Esophagus muscularis mucosa (tissue), 4 donors: ENCODE measurements around the gene PDCD1. TPM values are rescaled to one million over a fixed set of nuclear protein-coding genes. Genes with fewer than 3 reads are reported as not detected.

ENCODE experiments used
- DNase-seq: peaks from one replicate; pipeline ENCODE4 v3.0.0-alpha.2; 2017; ENCODE audit errors: extremely low spot score
- H3K27ac ChIP-seq, 4 donors: fragments of 200-600 bp; sonication (generic); replicated peaks in 1 of 4; 1 replicate in 3 of 4; 2 replicates in 1 of 4; pipeline ENCODE4 v1.5.1; 2016 to 2019; ENCODE audit warnings: mild to moderate bottlenecking in 1 of 4
- H3K27me3 ChIP-seq, 4 donors: fragments of 200-600 bp; sonication (generic); one replicate each; pipeline versions ENCODE4 v1.5.1 to v1.6.0; 2016 to 2019
- H3K36me3 ChIP-seq, 4 donors: fragments of 200-600 bp; sonication (generic); one replicate each; pipeline ENCODE4 v1.5.1; 2016 to 2019
- H3K4me1 ChIP-seq, 4 donors: fragments of 200-600 bp; sonication (generic); one replicate each; pipeline ENCODE4 v1.5.1; 2016 to 2019
- H3K4me3 ChIP-seq, 4 donors: fragments of 200-600 bp; sonication (generic); 1 replicate in 2 of 4; 2 replicates in 2 of 4; pipeline ENCODE4 v1.5.1; 2016 to 2019; ENCODE audit warnings: mild to moderate bottlenecking in 4 of 4, moderate library complexity in 1 of 4
- H3K9me3 ChIP-seq, 4 donors: fragments of 200-600 bp; sonication (generic); 1 replicate in 3 of 4; 2 replicates in 1 of 4; pipeline ENCODE4 v1.5.1; 2016 to 2019
- EP300 ChIP-seq: sonication (generic); formaldehyde crosslinking; IDR thresholded peaks from one replicate; pipeline ENCODE4 v1.6.1; 2017; ENCODE audit warnings: antibody characterized with exemption
- POLR2A ChIP-seq: fragments of 450-650 bp; IDR thresholded peaks from one replicate; pipeline ENCODE4 v1.6.1; 2017; ENCODE audit warnings: antibody characterized with exemption, moderate library complexity, mild to moderate bottlenecking, low read depth
- POLR2AphosphoS5 ChIP-seq, 2 donors: sonication (generic); formaldehyde crosslinking; IDR thresholded peaks; one replicate each; pipeline ENCODE4 v1.6.1; 2017; ENCODE audit warnings: antibody characterized with exemption in 2 of 2
- WGBS: methylation state at CpG from one replicate; pipeline ENCODE4 v1.1.5; 2018; 5-methylcytosine and 5-hydroxymethylcytosine counted together
- intact Hi-C: fragments of 100-400 bp; cut with DNase I; formaldehyde crosslinking; loops from one replicate; pipeline ENCODE4 v1.15.1; 2023
- total RNA-seq, 4 donors: library from RNA; depleted of rRNA; stranded (reverse); fragments of >200 nt; gene quantifications; one replicate each; pipeline versions ENCODE4 v1.1.0 to v1.2.1, GENCODE V29; 2016
- TF ChIP-seq, protein P1 (sequence below), 3 experiments: fragments of 200-600 bp in 2 of 3; fragments of 450-650 bp in 1 of 3; sonication (generic) in 2 of 3; IDR thresholded peaks; one replicate each; pipeline ENCODE4 v1.5.1; 2017 to 2019; ENCODE audit warnings: antibody characterized with exemption in 3 of 3, mild to moderate bottlenecking in 2 of 3, moderate library complexity in 1 of 3

The PDCD1 gene
- total RNA-seq, 4 donors from 2014 or later: 0.11 to 2.5 (median 1.2) TPM

DNA sequence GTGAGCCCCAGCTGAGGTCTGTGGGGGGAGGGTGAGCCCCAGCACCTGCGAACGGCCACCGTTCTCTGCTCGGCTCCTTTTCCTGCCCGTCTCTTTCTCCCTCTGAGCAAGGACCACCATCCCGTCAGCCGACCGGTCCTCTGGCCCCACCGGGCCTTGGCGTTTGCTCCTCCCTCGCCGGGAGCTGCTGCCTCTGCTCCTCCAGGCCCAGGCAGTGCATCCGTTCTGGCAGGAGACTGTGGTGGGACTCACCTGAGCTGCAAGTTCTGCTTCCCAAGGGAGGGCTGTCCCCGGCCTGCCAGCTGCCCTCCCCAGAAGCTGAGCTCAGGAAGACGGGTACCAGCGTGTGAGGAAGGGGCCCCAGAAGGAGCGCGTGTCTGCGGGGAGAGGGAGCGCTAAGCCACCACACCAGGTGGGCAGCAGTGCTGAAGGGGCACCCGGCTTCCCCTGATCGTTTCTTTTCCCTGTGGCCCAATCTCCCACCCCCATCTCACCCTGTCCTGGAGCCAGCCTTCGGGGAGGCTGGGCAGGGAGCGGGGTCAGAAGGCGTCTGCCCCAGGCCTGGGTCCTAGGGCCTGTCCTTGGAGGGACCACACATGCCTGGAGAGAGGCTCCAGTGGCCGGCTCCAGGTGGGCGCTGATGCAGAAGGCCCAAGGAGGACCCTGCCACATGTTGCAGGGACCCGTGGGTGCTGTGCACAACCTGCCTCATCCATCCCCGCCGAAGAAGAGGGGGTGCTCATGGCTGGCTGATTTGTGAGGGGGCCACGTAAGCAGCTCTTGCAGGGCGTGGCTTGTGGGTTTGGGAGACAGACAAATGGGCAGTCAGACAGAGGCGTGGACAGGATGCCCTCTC, 8.3 kb upstream of the PDCD1 start:
- DNase-seq: no peak
- TF ChIP-seq, protein P1, sequence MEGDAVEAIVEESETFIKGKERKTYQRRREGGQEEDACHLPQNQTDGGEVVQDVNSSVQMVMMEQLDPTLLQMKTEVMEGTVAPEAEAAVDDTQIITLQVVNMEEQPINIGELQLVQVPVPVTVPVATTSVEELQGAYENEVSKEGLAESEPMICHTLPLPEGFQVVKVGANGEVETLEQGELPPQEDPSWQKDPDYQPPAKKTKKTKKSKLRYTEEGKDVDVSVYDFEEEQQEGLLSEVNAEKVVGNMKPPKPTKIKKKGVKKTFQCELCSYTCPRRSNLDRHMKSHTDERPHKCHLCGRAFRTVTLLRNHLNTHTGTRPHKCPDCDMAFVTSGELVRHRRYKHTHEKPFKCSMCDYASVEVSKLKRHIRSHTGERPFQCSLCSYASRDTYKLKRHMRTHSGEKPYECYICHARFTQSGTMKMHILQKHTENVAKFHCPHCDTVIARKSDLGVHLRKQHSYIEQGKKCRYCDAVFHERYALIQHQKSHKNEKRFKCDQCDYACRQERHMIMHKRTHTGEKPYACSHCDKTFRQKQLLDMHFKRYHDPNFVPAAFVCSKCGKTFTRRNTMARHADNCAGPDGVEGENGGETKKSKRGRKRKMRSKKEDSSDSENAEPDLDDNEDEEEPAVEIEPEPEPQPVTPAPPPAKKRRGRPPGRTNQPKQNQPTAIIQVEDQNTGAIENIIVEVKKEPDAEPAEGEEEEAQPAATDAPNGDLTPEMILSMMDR (IDR thresholded peaks at IDR 0.05): no peak
- TF ChIP-seq POLR2A (no peak), EP300 (no peak), POLR2AphosphoS5 (IDR thresholded peaks at IDR 0.05) (no peak)
- Histone ChIP-seq H3K27me3 (peaks cover 0 to 91% (median 21%) of the 10 kb centered on the region in 4 donors), H3K4me3 (no peak overlapping the region), H3K36me3 (no peaks in the 10 kb centered on the region), H3K9me3 (no peaks in the 10 kb centered on the region), H3K4me1 (peaks cover 7 to 28% (median 21%) of the 10 kb centered on the region in 4 donors), H3K27ac (no peak overlapping the region)
- 54% methylated on average over 17 of the region's 33 CpGs for WGBS
- intact Hi-C loops: no loop called here

DNA sequence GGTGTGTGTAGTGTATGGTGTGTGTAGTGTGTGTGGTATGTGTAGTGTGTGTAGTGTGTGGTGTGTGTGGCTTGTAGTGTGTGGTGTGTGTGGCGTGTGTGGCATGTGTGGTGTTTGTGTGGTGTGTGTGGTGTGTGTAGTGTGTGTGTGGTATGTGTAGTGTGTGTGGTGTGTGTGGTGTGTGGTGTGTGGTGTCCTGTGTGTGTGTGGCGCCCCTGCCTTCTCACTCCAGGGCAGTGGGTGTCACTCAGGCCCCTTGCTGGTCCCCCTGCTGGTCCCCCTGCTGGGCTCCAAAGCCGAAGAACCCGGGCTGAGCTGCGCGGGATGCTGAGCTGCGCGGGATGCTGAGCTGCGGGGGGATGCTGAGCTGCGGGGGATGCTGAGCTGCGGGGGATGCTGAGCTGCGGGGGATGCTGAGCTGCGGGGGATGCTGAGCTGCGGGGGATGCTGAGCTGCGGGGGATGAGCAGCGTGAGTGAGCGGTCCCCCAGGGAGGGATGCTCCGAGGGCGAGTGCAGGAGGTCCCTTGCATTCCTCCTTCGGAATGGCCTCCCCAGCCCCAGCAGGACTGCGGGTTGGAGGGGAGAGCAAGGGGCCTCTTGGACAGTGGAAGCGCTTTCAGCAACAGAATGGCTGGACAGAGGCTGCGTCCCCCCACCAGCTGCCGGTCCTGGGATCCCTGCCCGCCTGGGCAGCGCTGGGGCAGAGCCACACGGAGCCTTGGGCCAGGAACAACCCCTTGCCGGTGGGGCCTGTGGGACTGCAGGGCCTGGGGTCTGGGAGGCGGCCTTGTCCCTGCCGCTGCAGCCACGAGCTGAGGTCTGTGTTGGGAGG, 7.5 kb upstream of the PDCD1 start:
- no peak for DNase-seq
- Histone ChIP-seq H3K36me3 (no peaks in the 10 kb centered on the region), H3K27ac (no peak overlapping the region), H3K4me1 (peaks cover 7 to 28% (median 21%) of the 10 kb centered on the region in 4 donors), H3K27me3 (peaks cover 0 to 87% (median 21%) of the 10 kb centered on the region in 4 donors), H3K9me3 (no peaks in the 10 kb centered on the region), H3K4me3 (no peak overlapping the region)
- TF ChIP-seq EP300 (no peak), POLR2A (no peak), POLR2AphosphoS5 (IDR thresholded peaks at IDR 0.05) (no peak)
- TF ChIP-seq, protein P1 (IDR thresholded peaks at IDR 0.05): no peak
- WGBS: 39% methylated on average over 10 of the region's 31 CpGs
- intact Hi-C loops: no loop called here

DNA sequence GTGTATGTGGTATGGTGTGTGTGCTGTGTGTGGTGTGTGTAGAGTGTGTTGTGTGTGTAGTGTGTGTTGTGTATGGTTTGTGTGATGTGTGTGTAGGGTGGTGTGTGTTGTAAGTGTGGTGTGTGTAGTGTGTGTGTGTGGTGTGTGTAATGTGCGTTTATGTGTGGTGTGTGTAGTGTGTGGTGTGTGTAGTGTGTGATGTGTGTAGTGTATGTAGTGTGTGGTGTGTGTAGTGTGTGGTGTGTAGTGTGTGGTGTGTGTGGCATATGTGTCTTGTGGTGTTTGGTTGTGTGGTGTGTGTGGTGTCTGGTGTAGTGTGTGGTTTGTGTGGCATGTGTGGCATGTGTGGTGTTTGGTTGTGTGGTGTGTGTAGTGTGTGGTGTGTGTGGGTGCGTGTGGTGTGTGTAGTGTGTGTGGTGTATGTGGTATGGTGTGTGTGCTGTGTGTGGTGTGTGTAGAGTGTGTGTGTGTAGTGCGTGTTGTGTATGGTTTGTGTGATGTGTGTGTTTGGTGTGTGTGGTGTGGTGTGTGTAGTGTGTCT, 6.8 kb upstream of the PDCD1 start:
- H3K9me3 ChIP-seq: no peaks in the 10 kb centered on the region
- H3K36me3 ChIP-seq: no peaks in the 10 kb centered on the region
- H3K4me3 ChIP-seq: no peak overlapping the region
- no peak overlapping the region for H3K27ac ChIP-seq
- H3K27me3 ChIP-seq: peaks cover 0 to 82% (median 21%) of the 10 kb centered on the region in 4 donors
- intact Hi-C loops: no loop called here
- TF ChIP-seq EP300: no peak
- TF ChIP-seq POLR2A: no peak
- TF ChIP-seq, protein P1 (IDR thresholded peaks at IDR 0.05): no peak
- no peak for TF ChIP-seq POLR2AphosphoS5 (IDR thresholded peaks at IDR 0.05)
- no peak for DNase-seq
- 80% methylated on average over 3 of the region's 3 CpGs for WGBS
- H3K4me1 ChIP-seq: peaks cover 11 to 33% (median 25%) of the 10 kb centered on the region in 4 donors

DNA sequence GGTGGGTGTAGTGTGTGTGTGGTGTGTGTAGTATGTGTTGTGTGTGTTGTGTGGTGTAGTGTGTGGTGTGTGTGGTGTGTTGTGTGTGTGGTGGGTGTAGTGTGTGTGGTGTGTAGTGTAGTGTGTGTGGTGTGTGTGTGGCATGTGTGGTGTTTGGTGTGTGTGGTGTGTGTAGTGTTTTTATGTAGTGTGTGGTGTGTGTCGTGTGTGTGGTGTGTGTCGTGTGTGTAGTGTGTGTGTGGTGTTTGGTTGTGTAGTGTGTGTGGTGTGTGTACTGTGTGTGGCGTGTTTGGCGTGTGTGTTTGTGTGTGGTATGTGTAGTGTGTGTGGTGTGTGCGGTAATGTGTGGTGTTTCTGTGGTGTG, 6.1 kb upstream of the PDCD1 start:
- DNase-seq: no peak
- H3K27ac ChIP-seq: no peak overlapping the region
- WGBS: 87% methylated on average over 5 of the region's 5 CpGs
- TF ChIP-seq POLR2AphosphoS5 (IDR thresholded peaks at IDR 0.05) (no peak), EP300 (no peak), POLR2A (no peak)
- TF ChIP-seq, protein P1 (IDR thresholded peaks at IDR 0.05): no peak
- no peak overlapping the region for H3K4me3 ChIP-seq
- H3K27me3 ChIP-seq: peaks cover 0 to 75% (median 20%) of the 10 kb centered on the region in 4 donors
- peaks cover 18 to 40% (median 32%) of the 10 kb centered on the region in 4 donors for H3K4me1 ChIP-seq
- no peaks in the 10 kb centered on the region for H3K9me3 ChIP-seq
- H3K36me3 ChIP-seq: no peaks in the 10 kb centered on the region
- intact Hi-C loops: no loop called here
